ENCODE measurements around the gene PID1.

Gene PID1

DNA sequence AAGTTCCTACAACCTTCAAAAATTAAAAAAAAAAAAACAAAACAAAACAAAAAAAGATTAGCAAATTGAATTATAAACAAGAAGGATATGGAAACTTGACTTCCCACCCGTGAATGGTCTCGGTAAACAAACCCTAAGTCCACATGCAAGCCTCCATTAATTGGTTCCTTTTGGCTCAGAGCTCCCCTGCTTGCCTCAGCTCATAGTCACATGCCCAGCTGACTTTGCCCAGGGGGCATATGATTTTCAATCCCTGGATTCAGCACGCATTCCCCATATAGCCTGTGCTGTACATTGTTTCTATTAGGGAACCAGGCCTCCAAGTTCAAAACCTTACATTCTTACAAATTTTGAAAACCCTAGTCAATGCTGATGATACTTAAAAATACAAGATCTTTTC is 95.0 kb downstream of the PID1 start:
- TF ChIP-seq MYC (IDR thresholded peaks at IDR 0.05; ENCODE audit: low read depth, low read length), result no peak
- no peak for TF ChIP-seq MAX (IDR thresholded peaks at IDR 0.05; ENCODE audit: low read depth, low read length)
- no peak for TF ChIP-seq CTCF (IDR thresholded peaks at IDR 0.05; ENCODE audit: low read depth, low read length)
- TF ChIP-seq POLR2A (IDR thresholded peaks at IDR 0.05; ENCODE audit: extremely low read depth, insufficient read length), result no peak
- no peak overlapping the region for H3K4me3 ChIP-seq (ENCODE audit: low read depth, low read length)
- DNase-seq (ENCODE audit: low read depth), result no peak

- no peak for DNase-seq (ENCODE audit: low read depth)
- no peak overlapping the region for H3K4me3 ChIP-seq (ENCODE audit: low read depth, low read length)
- TF ChIP-seq MAX (IDR thresholded peaks at IDR 0.05; ENCODE audit: low read depth, low read length), result no peak
- TF ChIP-seq CTCF (IDR thresholded peaks at IDR 0.05; ENCODE audit: low read depth, low read length), result no peak
- no peak for TF ChIP-seq POLR2A (IDR thresholded peaks at IDR 0.05; ENCODE audit: extremely low read depth, insufficient read length)
- no peak for TF ChIP-seq MYC (IDR thresholded peaks at IDR 0.05; ENCODE audit: low read depth, low read length)
Measured at GRCh38 chr2:229175497-229175863, 95.6 kb downstream of the PID1 start.

DNA sequence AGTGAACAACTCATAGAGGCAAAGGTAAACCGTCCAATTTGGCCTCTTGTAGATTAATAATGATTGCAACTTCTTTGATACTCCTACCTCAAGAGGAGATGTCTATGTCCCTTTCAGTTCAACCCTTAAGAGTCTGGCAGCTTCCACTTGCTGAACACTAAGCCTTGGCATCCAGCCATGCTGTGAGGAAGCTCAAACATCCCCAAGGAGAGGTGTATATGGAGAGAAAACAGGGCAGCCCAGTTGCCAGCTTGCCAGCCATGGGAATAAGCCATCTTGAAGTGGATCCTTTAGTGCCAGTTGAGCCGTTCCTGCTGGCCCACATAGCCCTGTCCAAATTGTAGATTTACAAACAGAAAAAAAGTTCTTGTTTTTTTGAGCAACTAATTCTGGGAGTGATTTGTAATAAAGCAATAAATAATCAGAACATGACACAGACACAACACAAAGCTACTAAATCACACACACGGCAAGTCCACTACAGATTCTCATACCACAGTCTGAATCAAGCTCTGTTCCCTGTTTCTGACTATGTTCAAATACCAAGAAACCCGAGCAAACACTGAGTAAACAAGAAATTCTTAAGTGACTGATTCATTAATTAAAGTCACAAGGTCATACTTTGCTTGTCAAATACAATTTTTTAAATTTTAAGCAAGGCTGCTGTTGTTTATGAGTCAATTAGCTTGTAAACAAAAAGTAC is 96.1 kb downstream of the PID1 start:
- no peak overlapping the region for H3K4me3 ChIP-seq (ENCODE audit: low read depth, low read length)
- no peak for DNase-seq (ENCODE audit: low read depth)
- TF ChIP-seq POLR2A (IDR thresholded peaks at IDR 0.05; ENCODE audit: extremely low read depth, insufficient read length), result no peak
- TF ChIP-seq MYC (IDR thresholded peaks at IDR 0.05; ENCODE audit: low read depth, low read length), result no peak
- TF ChIP-seq CTCF (IDR thresholded peaks at IDR 0.05; ENCODE audit: low read depth, low read length), result no peak

DNA sequence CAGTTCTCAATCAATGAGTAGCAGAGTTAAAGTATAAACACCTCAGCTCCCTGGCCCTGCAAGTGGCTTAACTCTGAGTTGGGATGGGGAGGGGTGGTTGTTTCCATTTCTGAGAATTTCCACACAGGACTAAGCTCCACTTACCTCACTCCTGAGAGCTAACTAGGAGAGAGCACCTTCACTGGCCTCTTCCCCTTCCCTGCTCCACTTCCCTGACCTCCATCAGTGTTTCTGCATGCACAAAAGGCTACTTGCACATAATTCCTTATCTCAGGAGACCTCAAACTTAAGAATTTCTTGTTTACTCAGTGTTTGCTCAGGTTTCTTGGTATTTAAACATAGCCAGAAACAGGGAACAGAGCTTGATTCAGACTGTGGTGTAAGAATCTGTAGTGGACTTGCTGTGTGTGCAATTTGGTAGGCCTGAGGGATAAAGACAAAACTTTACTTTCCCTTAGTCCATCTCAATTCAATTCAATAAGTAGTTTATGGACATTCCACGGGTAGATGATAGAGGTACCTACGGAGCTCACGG is 97.2 kb downstream of the PID1 start:
- no peak overlapping the region for H3K4me3 ChIP-seq (ENCODE audit: low read depth, low read length)
- DNase-seq (ENCODE audit: low read depth), result no peak
- TF ChIP-seq MYC (IDR thresholded peaks at IDR 0.05; ENCODE audit: low read depth, low read length), result no peak
- no peak for TF ChIP-seq CTCF (IDR thresholded peaks at IDR 0.05; ENCODE audit: low read depth, low read length)
- TF ChIP-seq MAX (IDR thresholded peaks at IDR 0.05; ENCODE audit: low read depth, low read length), result no peak
- no peak for TF ChIP-seq POLR2A (IDR thresholded peaks at IDR 0.05; ENCODE audit: extremely low read depth, insufficient read length)

DNA sequence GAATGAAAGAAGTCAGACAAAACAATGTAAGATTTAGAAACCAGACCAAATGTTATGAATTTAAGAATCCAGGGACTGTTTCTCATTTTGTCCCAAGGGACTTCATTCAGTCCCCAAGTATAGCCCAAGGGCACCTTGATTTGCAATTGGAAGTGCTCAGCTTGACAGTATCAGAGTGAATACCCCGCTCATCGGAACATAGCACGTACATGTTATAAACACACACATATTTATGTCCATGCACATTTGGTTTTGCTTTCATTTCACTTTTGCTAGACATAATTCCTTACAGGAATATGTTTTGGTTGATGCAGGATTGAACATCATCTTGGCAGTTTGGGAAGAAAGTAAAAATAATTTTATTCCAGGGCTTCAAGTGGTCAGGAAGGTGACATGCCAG is 100.2 kb downstream of the PID1 start:
- TF ChIP-seq CTCF (IDR thresholded peaks at IDR 0.05; ENCODE audit: low read depth, low read length) (no peak), MAX (IDR thresholded peaks at IDR 0.05; ENCODE audit: low read depth, low read length) (no peak), MYC (IDR thresholded peaks at IDR 0.05; ENCODE audit: low read depth, low read length) (no peak), POLR2A (IDR thresholded peaks at IDR 0.05; ENCODE audit: extremely low read depth, insufficient read length) (no peak)
- no peak for DNase-seq (ENCODE audit: low read depth)
- H3K4me3 ChIP-seq (ENCODE audit: low read depth, low read length), result no peak overlapping the region

Measured in NB4 (cell line).